H1 (cell line): ENCODE measurements around the gene ZNF277. TPM values are rescaled to one million over a fixed set of nuclear protein-coding genes. Genes with fewer than 3 reads are reported as not detected.

ENCODE experiments used
- BCL11A ChIP-seq, 2 experiments: IDR thresholded peaks; one replicate each; pipeline ENCODE4 v1.6.1; 2011; ENCODE audit warnings: low read depth in 2 of 2, low read length in 2 of 2, mild to moderate bottlenecking in 2 of 2
- CEBPB ChIP-seq: IDR thresholded peaks from 2 replicates; pipeline ENCODE4 v1.6.1; 2012; ENCODE audit warnings: low read depth, low read length
- CHD2 ChIP-seq: IDR thresholded peaks from 2 replicates; pipeline ENCODE4 v1.6.1; 2012; ENCODE audit warnings: low read length, improper control_type of control experiment
- EGR1 ChIP-seq: IDR thresholded peaks from 2 replicates; pipeline ENCODE4 v1.6.1; 2011; ENCODE audit warnings: low read depth, low read length, borderline replicate concordance
- HDAC2 ChIP-seq, 2 experiments: fragments of 300-600 bp in 1 of 2; sonication (generic) in 1 of 2; IDR thresholded peaks; 2 replicates each; pipeline ENCODE4 v1.6.1; 2011 to 2012; ENCODE audit warnings: low read depth in 2 of 2, low read length in 2 of 2, mild to moderate bottlenecking in 2 of 2, moderate library complexity in 2 of 2, borderline replicate concordance in 1 of 2, inconsistent platforms in 1 of 2
- JUND ChIP-seq: IDR thresholded peaks from 2 replicates; pipeline ENCODE4 v1.6.1; 2011; ENCODE audit warnings: mild to moderate bottlenecking, improper control_type of control experiment, low read length
- POLR2A ChIP-seq, 2 experiments: IDR thresholded peaks; 1 replicate in 1 of 2; 2 replicates in 1 of 2; pipeline ENCODE4 v1.6.1; 2011; ENCODE audit warnings: low read depth in 2 of 2, low read length in 2 of 2, mild to moderate bottlenecking in 2 of 2; ENCODE audit errors: control extremely low read depth in 1 of 2
- RFX5 ChIP-seq: IDR thresholded peaks from 2 replicates; pipeline ENCODE4 v1.6.1; 2011; ENCODE audit warnings: low read depth, low read length, improper control_type of control experiment, borderline replicate concordance
- RNF2 ChIP-seq: fragments of 200-900, 300-1000 bp; sonication (generic); IDR thresholded peaks from 2 replicates; pipeline ENCODE4 v1.7.1; 2016; ENCODE audit warnings: borderline replicate concordance, low read depth, mild to moderate bottlenecking, antibody characterized with exemption, low read length; ENCODE audit not compliant: poor library complexity, severe bottlenecking; ENCODE audit errors: missing control alignments
- TBP ChIP-seq: IDR thresholded peaks from 2 replicates; pipeline ENCODE4 v1.6.1; 2011; ENCODE audit warnings: low read depth, low read length, improper control_type of control experiment
- TCF12 ChIP-seq: IDR thresholded peaks from 2 replicates; pipeline ENCODE4 v1.6.1; 2011; ENCODE audit warnings: low read depth, mild to moderate bottlenecking, low read length
- YY1 ChIP-seq: IDR thresholded peaks from 2 replicates; pipeline ENCODE4 v1.6.1; 2011; ENCODE audit warnings: low read depth, mild to moderate bottlenecking, low read length
- polyA plus RNA-seq, 7 experiments: library from polyadenylated mRNA; depleted of rRNA in 3 of 7; stranded (reverse) in 5 of 7; unstranded in 2 of 7; fragments of >200 nt in 5 of 7; fragments of 200-250 nt in 2 of 7; gene quantifications; 1 replicate in 5 of 7; 2 replicates in 1 of 7; 4 replicates in 1 of 7; pipeline versions ENCODE4 v1.2.1 to v1.2.3, GENCODE V29; 2011 to 2013; ENCODE audit warnings: missing spikeins in 2 of 7, mixed read lengths in 2 of 7
- total RNA-seq: library from RNA; stranded (reverse); fragmentation: NEBNext Ultra II Directional; extraction: Animal tissue kit (Norgen Biotek cat#: 25700); gene quantifications from 2 replicates; pipeline ENCODE4 v1.2.1, GENCODE V29; 2021
- TF ChIP-seq, protein P1 (sequence below): fragments of 300-600 bp; sonication (generic); IDR thresholded peaks from 2 replicates; pipeline ENCODE4 v1.7.1; 2012; ENCODE audit warnings: low read length, moderate library complexity, mild to moderate bottlenecking, inconsistent platforms; ENCODE audit not compliant: insufficient replicate concordance

The ZNF277 gene
- total and polyA plus RNA-seq, 2 of the 8 experiments (the other 6 are each of a cell fraction or from before 2014, with no cell fraction given), result 5.1 to 21.7 TPM

DNA sequence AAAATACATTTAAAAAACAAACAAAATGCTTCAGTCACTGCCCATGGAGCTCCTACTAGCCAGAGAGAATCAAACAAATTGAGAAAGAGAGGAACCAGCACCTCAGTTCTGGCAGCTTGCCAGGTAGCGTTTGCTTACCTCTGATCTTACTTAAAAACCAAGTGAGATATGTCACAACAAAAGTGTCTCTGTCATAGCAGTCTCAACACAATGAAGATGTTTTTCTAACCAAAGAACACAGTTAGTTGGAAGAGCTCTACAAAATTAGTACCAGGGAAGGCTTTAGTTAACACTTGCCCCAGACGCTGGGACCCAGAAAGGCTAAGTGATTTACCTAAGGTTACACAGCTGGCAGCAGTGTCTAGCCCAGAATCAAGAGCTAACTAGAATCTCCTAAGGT is 3.7 kb upstream of the ZNF277 start (continued):
- TF ChIP-seq, protein P1, sequence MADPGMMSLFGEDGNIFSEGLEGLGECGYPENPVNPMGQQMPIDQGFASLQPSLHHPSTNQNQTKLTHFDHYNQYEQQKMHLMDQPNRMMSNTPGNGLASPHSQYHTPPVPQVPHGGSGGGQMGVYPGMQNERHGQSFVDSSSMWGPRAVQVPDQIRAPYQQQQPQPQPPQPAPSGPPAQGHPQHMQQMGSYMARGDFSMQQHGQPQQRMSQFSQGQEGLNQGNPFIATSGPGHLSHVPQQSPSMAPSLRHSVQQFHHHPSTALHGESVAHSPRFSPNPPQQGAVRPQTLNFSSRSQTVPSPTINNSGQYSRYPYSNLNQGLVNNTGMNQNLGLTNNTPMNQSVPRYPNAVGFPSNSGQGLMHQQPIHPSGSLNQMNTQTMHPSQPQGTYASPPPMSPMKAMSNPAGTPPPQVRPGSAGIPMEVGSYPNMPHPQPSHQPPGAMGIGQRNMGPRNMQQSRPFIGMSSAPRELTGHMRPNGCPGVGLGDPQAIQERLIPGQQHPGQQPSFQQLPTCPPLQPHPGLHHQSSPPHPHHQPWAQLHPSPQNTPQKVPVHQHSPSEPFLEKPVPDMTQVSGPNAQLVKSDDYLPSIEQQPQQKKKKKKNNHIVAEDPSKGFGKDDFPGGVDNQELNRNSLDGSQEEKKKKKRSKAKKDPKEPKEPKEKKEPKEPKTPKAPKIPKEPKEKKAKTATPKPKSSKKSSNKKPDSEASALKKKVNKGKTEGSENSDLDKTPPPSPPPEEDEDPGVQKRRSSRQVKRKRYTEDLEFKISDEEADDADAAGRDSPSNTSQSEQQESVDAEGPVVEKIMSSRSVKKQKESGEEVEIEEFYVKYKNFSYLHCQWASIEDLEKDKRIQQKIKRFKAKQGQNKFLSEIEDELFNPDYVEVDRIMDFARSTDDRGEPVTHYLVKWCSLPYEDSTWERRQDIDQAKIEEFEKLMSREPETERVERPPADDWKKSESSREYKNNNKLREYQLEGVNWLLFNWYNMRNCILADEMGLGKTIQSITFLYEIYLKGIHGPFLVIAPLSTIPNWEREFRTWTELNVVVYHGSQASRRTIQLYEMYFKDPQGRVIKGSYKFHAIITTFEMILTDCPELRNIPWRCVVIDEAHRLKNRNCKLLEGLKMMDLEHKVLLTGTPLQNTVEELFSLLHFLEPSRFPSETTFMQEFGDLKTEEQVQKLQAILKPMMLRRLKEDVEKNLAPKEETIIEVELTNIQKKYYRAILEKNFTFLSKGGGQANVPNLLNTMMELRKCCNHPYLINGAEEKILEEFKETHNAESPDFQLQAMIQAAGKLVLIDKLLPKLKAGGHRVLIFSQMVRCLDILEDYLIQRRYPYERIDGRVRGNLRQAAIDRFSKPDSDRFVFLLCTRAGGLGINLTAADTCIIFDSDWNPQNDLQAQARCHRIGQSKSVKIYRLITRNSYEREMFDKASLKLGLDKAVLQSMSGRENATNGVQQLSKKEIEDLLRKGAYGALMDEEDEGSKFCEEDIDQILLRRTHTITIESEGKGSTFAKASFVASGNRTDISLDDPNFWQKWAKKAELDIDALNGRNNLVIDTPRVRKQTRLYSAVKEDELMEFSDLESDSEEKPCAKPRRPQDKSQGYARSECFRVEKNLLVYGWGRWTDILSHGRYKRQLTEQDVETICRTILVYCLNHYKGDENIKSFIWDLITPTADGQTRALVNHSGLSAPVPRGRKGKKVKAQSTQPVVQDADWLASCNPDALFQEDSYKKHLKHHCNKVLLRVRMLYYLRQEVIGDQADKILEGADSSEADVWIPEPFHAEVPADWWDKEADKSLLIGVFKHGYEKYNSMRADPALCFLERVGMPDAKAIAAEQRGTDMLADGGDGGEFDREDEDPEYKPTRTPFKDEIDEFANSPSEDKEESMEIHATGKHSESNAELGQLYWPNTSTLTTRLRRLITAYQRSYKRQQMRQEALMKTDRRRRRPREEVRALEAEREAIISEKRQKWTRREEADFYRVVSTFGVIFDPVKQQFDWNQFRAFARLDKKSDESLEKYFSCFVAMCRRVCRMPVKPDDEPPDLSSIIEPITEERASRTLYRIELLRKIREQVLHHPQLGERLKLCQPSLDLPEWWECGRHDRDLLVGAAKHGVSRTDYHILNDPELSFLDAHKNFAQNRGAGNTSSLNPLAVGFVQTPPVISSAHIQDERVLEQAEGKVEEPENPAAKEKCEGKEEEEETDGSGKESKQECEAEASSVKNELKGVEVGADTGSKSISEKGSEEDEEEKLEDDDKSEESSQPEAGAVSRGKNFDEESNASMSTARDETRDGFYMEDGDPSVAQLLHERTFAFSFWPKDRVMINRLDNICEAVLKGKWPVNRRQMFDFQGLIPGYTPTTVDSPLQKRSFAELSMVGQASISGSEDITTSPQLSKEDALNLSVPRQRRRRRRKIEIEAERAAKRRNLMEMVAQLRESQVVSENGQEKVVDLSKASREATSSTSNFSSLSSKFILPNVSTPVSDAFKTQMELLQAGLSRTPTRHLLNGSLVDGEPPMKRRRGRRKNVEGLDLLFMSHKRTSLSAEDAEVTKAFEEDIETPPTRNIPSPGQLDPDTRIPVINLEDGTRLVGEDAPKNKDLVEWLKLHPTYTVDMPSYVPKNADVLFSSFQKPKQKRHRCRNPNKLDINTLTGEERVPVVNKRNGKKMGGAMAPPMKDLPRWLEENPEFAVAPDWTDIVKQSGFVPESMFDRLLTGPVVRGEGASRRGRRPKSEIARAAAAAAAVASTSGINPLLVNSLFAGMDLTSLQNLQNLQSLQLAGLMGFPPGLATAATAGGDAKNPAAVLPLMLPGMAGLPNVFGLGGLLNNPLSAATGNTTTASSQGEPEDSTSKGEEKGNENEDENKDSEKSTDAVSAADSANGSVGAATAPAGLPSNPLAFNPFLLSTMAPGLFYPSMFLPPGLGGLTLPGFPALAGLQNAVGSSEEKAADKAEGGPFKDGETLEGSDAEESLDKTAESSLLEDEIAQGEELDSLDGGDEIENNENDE, result no peak
- TF ChIP-seq TCF12 (no peak), YY1 (no peak), POLR2A (IDR thresholded peaks at IDR 0.05; ENCODE audit: control extremely low read depth in 1 of 2, low read depth in 2 of 2, low read length in 2 of 2) (no peak), JUND (no peak), TBP (no peak), CHD2 (no peak), EGR1 (no peak), RFX5 (no peak), RNF2 (no peak), BCL11A (IDR thresholded peaks at IDR 0.05; ENCODE audit: low read depth in 2 of 2, low read length in 2 of 2) (no peak), CEBPB (no peak), HDAC2 (IDR thresholded peaks at IDR 0.05; ENCODE audit: borderline replicate concordance in 1 of 2, low read depth in 2 of 2, low read length in 2 of 2) (no peak)
